Astrocyte (in vitro differentiated cells and primary cell): ENCODE measurements around the gene GP1BA. TPM values are rescaled to one million over a fixed set of nuclear protein-coding genes. Genes with fewer than 3 reads are reported as not detected.

ENCODE experiments used
- DNase-seq: peaks from one replicate; pipeline ENCODE4 v3.0.0-alpha.2; 2010; ENCODE audit warnings: low read depth
- FAIRE-seq: peaks from 2 replicates; lab custom pipeline; 2011; peaks lifted over from hg19 to GRCh38; lab: Jason Lieb, UNC
- H2AFZ ChIP-seq: 2 replicates; pipeline ENCODE4 v1.6.0; 2012; ENCODE audit warnings: low read depth, low read length, inconsistent platforms
- H3K27ac ChIP-seq: 2 replicates; pipeline ENCODE4 v1.5.1; 2011; ENCODE audit warnings: low read depth, low read length, inconsistent platforms
- H3K27me3 ChIP-seq: 2 replicates; pipeline ENCODE4 v1.6.0; 2011; ENCODE audit warnings: low read length, inconsistent platforms; ENCODE audit not compliant: insufficient read depth
- H3K36me3 ChIP-seq: 2 replicates; pipeline ENCODE4 v1.5.1; 2011; ENCODE audit warnings: low read length, inconsistent platforms; ENCODE audit not compliant: insufficient read depth
- H3K4me1 ChIP-seq: 2 replicates; pipeline ENCODE4 v1.5.1; 2011; ENCODE audit warnings: low read length, inconsistent platforms; ENCODE audit not compliant: insufficient read depth
- H3K4me2 ChIP-seq: 2 replicates; pipeline ENCODE4 v1.6.0; 2012; ENCODE audit warnings: low read length, inconsistent platforms
- H3K4me3 ChIP-seq: 2 replicates; pipeline ENCODE4 v1.5.1; 2011; ENCODE audit warnings: low read depth, mild to moderate bottlenecking, low read length, inconsistent platforms; ENCODE audit not compliant: insufficient read depth
- H3K79me2 ChIP-seq: 2 replicates; pipeline ENCODE4 v1.6.0; 2012; ENCODE audit warnings: mild to moderate bottlenecking, low read length, inconsistent platforms; ENCODE audit not compliant: insufficient read depth
- H3K9ac ChIP-seq: 2 replicates; pipeline ENCODE4 v1.6.0; 2012; ENCODE audit warnings: mild to moderate bottlenecking, low read length, inconsistent platforms
- H3K9me3 ChIP-seq: 2 replicates; pipeline ENCODE4 v1.5.1; 2012; ENCODE audit warnings: low read depth, mild to moderate bottlenecking, low read length, inconsistent platforms; ENCODE audit not compliant: insufficient read depth
- H4K20me1 ChIP-seq: 2 replicates; pipeline ENCODE4 v1.6.0; 2012; ENCODE audit warnings: low read length, inconsistent platforms; ENCODE audit not compliant: insufficient read depth
- H3K27ac Mint-ChIP-seq: one replicate; pipeline ENCODE4 v1.8.0; 2021; ENCODE audit warnings: mild to moderate bottlenecking, mixed read lengths; ENCODE audit not compliant: unreplicated experiment
- H3K27me3 Mint-ChIP-seq: one replicate; pipeline ENCODE4 v1.8.0; 2021; ENCODE audit warnings: low read depth, mixed read lengths; ENCODE audit not compliant: unreplicated experiment
- H3K36me3 Mint-ChIP-seq: one replicate; pipeline ENCODE4 v1.8.0; 2021; ENCODE audit warnings: low read depth, mixed read lengths; ENCODE audit not compliant: unreplicated experiment
- H3K4me1 Mint-ChIP-seq: one replicate; pipeline ENCODE4 v1.8.0; 2021; ENCODE audit warnings: low read depth, mixed read lengths; ENCODE audit not compliant: unreplicated experiment
- H3K4me3 Mint-ChIP-seq: one replicate; pipeline ENCODE4 v1.8.0; 2021; ENCODE audit warnings: mild to moderate bottlenecking, moderate library complexity, mixed read lengths; ENCODE audit not compliant: unreplicated experiment
- H3K9me3 Mint-ChIP-seq: one replicate; pipeline ENCODE4 v1.8.0; 2021; ENCODE audit warnings: mild to moderate bottlenecking, mixed read lengths; ENCODE audit not compliant: unreplicated experiment
- EZH2 ChIP-seq: IDR thresholded peaks from 2 replicates; pipeline ENCODE4 v1.6.1; 2012; ENCODE audit warnings: mild to moderate bottlenecking, low read length, inconsistent platforms; ENCODE audit not compliant: insufficient read depth
- total RNA-seq: library from RNA; stranded (reverse); gene quantifications from 2 replicates; pipeline ENCODE4 v1.2.1, GENCODE V29; 2021
- TF ChIP-seq, protein P1 (sequence below): IDR thresholded peaks from 2 replicates; pipeline ENCODE4 v1.5.1; 2011; ENCODE audit warnings: low read depth, mild to moderate bottlenecking, inconsistent platforms, low read length, moderate library complexity; ENCODE audit not compliant: insufficient read depth

GP1BA gene
- total RNA-seq, 1 donor from 2014 or later = 0.09 TPM

DNA sequence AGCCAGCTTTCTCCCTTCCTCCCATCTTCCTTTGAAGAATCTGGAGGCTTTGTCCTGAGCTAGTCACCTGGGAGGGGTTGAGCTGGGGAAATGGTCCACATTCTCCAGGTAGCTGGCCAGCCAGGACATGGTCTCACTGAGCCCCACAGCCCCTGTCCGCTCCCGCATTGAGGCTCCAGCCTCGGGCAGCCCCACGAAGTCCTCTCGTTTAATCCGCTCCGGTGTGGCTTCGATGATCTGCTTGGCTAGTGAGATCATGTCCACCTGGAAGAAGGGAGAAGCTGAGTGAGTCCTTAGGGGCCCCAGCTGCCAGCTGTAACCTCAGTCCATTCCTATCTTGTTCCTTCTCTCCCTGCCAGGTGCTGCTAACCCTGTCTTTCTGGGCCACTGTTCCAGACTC, 38.2 kb downstream of the GP1BA start:
- Mint-ChIP-seq H3K27ac (no peak overlapping the region), H3K9me3 (peaks cover 3% of the 10 kb centered on the region), H3K4me3 (no peak overlapping the region), H3K36me3 (peaks cover 29% of the 10 kb centered on the region), H3K4me1 (peaks cover 27% of the 10 kb centered on the region), H3K27me3 (no peaks in the 10 kb centered on the region)
- Histone ChIP-seq H3K4me1 (peaks cover 33% of the 10 kb centered on the region), H3K27ac (peak overlapping the region; percentile 87), H4K20me1 (peaks cover 40% of the 10 kb centered on the region), H3K9ac (peak overlapping the region; percentile 93), H2AFZ (no peak overlapping the region), H3K27me3 (no peaks in the 10 kb centered on the region), H3K4me2 (peak overlapping the region; percentile 95), H3K9me3 (no peaks in the 10 kb centered on the region), H3K36me3 (peaks cover 7% of the 10 kb centered on the region), H3K4me3 (no peak overlapping the region), H3K79me2 (peaks cover 50% of the 10 kb centered on the region)
- no peak for FAIRE-seq
- DNase-seq = no peak
- TF ChIP-seq EZH2 = no peak
- TF ChIP-seq, protein P1, sequence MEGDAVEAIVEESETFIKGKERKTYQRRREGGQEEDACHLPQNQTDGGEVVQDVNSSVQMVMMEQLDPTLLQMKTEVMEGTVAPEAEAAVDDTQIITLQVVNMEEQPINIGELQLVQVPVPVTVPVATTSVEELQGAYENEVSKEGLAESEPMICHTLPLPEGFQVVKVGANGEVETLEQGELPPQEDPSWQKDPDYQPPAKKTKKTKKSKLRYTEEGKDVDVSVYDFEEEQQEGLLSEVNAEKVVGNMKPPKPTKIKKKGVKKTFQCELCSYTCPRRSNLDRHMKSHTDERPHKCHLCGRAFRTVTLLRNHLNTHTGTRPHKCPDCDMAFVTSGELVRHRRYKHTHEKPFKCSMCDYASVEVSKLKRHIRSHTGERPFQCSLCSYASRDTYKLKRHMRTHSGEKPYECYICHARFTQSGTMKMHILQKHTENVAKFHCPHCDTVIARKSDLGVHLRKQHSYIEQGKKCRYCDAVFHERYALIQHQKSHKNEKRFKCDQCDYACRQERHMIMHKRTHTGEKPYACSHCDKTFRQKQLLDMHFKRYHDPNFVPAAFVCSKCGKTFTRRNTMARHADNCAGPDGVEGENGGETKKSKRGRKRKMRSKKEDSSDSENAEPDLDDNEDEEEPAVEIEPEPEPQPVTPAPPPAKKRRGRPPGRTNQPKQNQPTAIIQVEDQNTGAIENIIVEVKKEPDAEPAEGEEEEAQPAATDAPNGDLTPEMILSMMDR = no peak

DNA sequence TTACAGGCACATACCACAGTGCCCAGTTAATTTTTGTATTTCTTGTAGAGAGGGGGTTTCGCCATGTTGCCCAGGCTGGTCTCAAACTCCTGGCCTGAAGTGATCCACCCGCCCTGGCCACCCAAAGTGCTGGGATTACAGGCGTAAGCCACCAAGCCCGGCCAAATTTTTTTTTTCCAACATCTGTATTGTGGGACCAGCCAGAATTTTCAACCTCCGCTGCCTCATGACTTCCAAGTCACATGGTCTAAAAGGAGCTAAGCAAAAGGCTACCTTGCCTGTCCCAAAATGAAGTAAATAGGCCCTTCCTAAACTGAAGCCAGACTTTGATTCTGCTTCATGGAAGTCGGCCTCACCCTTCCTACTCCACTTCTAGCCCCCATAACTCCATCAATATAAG, 39.7 kb downstream of the GP1BA start:
- no peak overlapping the region for H3K27ac Mint-ChIP-seq
- H3K4me1 Mint-ChIP-seq = peaks cover 24% of the 10 kb centered on the region
- TF ChIP-seq, protein P1 = no peak
- TF ChIP-seq EZH2 = no peak
- no peaks in the 10 kb centered on the region for H3K9me3 Mint-ChIP-seq
- Histone ChIP-seq H3K4me2 (no peak overlapping the region), H3K9me3 (no peaks in the 10 kb centered on the region), H2AFZ (no peak overlapping the region), H3K27ac (no peak overlapping the region), H3K36me3 (peaks cover 9% of the 10 kb centered on the region), H3K4me3 (no peak overlapping the region), H3K4me1 (peaks cover 23% of the 10 kb centered on the region), H4K20me1 (peaks cover 41% of the 10 kb centered on the region), H3K27me3 (no peaks in the 10 kb centered on the region), H3K9ac (no peak overlapping the region), H3K79me2 (peaks cover 41% of the 10 kb centered on the region)
- FAIRE-seq (no peak), DNase-seq (no peak)
- no peaks in the 10 kb centered on the region for H3K27me3 Mint-ChIP-seq
- peaks cover 28% of the 10 kb centered on the region for H3K36me3 Mint-ChIP-seq
- no peak overlapping the region for H3K4me3 Mint-ChIP-seq

DNA sequence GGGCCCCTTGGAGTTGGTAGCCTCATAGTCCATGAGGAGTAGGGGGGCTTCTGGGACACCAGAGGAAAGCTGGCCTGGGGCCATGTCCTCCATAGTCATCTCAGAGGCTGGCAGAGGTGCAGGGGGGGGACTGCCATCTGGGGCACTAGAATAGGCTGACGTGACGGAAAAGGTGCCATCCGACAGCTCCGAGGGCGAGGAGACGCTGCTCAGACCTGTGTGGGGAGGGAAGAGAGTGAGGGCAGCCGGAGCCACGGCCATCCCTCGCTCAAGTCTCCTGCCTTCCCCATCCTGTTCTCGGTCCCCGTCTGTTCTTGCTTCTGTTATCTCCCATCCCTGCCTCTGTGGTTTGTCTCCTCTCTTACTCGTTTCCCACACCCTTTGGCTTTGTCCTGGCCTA, 40.2 kb downstream of the GP1BA start:
- peaks cover 41% of the 10 kb centered on the region for H3K79me2 ChIP-seq
- H3K9me3 ChIP-seq = no peaks in the 10 kb centered on the region
- peaks cover 24% of the 10 kb centered on the region for H3K4me1 Mint-ChIP-seq
- no peak overlapping the region for H2AFZ ChIP-seq
- no peak overlapping the region for H3K4me3 ChIP-seq
- H3K36me3 ChIP-seq = peaks cover 10% of the 10 kb centered on the region
- no peaks in the 10 kb centered on the region for H3K27me3 ChIP-seq
- H3K9ac ChIP-seq = no peak overlapping the region
- H4K20me1 ChIP-seq = peaks cover 41% of the 10 kb centered on the region
- no peak overlapping the region for H3K4me2 ChIP-seq
- no peak for TF ChIP-seq EZH2
- TF ChIP-seq, protein P1 = no peak
- H3K36me3 Mint-ChIP-seq = peaks cover 29% of the 10 kb centered on the region
- no peak overlapping the region for H3K4me3 Mint-ChIP-seq
- FAIRE-seq = no peak
- H3K4me1 ChIP-seq = peaks cover 23% of the 10 kb centered on the region
- no peaks in the 10 kb centered on the region for H3K27me3 Mint-ChIP-seq
- no peak overlapping the region for H3K27ac ChIP-seq
- H3K27ac Mint-ChIP-seq = no peak overlapping the region
- H3K9me3 Mint-ChIP-seq = no peaks in the 10 kb centered on the region
- no peak for DNase-seq
